BJ (cell line): ENCODE measurements around the gene MAML3. TPM values are rescaled to one million over a fixed set of nuclear protein-coding genes. Genes with fewer than 3 reads are reported as not detected.

Experiments used
- CTCF ChIA-PET: fragments of 350-600 bp; formaldehyde crosslinking; extraction: SDS; loops from one replicate; lab custom pipeline; 2021; ENCODE audit warnings: antibody characterized with exemption, inconsistent platforms; lab: Yijun Ruan, JAX
- POLR2A ChIA-PET: fragments of 300-600 bp; sonication (Branson Sonifier 250); formaldehyde crosslinking; extraction: SDS; loops from one replicate; lab custom pipeline; 2021; ENCODE audit warnings: antibody characterized with exemption; lab: Charles Lee
- DNase-seq: peaks from one replicate; pipeline ENCODE4 v3.0.0-alpha.2; 2011; ENCODE audit warnings: low read depth
- H3K27me3 ChIP-seq: 2 replicates; pipeline ENCODE4 v1.6.0; 2011; ENCODE audit warnings: low read length; ENCODE audit not compliant: control insufficient read depth, insufficient read depth
- H3K36me3 ChIP-seq: 2 replicates; pipeline ENCODE4 v1.5.1; 2011; ENCODE audit warnings: low read length; ENCODE audit not compliant: control insufficient read depth, insufficient read depth
- H3K4me3 ChIP-seq: 2 replicates; pipeline ENCODE4 v1.5.1; 2011; ENCODE audit warnings: low read depth, mild to moderate bottlenecking, control low read depth, low read length
- CTCF ChIP-seq: IDR thresholded peaks from 2 replicates; pipeline ENCODE4 v1.5.1; 2011; ENCODE audit warnings: low read depth, mild to moderate bottlenecking, control low read depth, inconsistent platforms, low read length, moderate library complexity; ENCODE audit not compliant: insufficient read depth
- polyA plus RNA-seq: library from polyadenylated mRNA; depleted of rRNA; stranded (reverse); fragments of >200 nt; gene quantifications from 2 replicates; pipeline ENCODE4 v1.2.3, GENCODE V29; 2011

MAML3 gene
- polyA plus RNA-seq, 1 experiment, result 1.6 TPM

GRCh38 chr4:139865537-139865936 is 288.4 kb downstream of the MAML3 start:
- DNase-seq, result no peak
- Histone ChIP-seq H3K27me3 (no peaks in the 10 kb centered on the region), H3K36me3 (no peaks in the 10 kb centered on the region), H3K4me3 (no peak overlapping the region)
- TF ChIP-seq CTCF, result no peak
- ChIA-PET CTCF (interaction anchor here (1.6 kb wide), 1 partner anchor 131 kb away, joined by 3 read pairs; no protein-coding TSS in a partner anchor), POLR2A (no interaction called here)

- no peak overlapping the region for H3K4me3 ChIP-seq
- TF ChIP-seq CTCF, result no peak
- no peak for DNase-seq
- ChIA-PET CTCF (no interaction called here), POLR2A (no interaction called here)
- H3K36me3 ChIP-seq, result no peaks in the 10 kb centered on the region
- H3K27me3 ChIP-seq, result no peaks in the 10 kb centered on the region
These were observed 290.5 kb downstream of the MAML3 start for GRCh38 chr4:139863531-139863930.

GRCh38 chr4:139861471-139861870 is 292.5 kb downstream of the MAML3 start:
- Histone ChIP-seq H3K4me3 (no peak overlapping the region), H3K27me3 (no peaks in the 10 kb centered on the region), H3K36me3 (no peaks in the 10 kb centered on the region)
- no peak for DNase-seq
- ChIA-PET POLR2A (no interaction called here), CTCF (interaction anchor here (0.9 to 1.5 kb wide), 2 partner anchors 204 to 392 kb away, joined by 3 to 4 read pairs; no protein-coding TSS in a partner anchor)
- TF ChIP-seq CTCF, result no peak

- no peaks in the 10 kb centered on the region for H3K36me3 ChIP-seq
These were observed 293.5 kb downstream of the MAML3 start for GRCh38 chr4:139860435-139861024.

GRCh38 chr4:139859876-139860275 is 294.1 kb downstream of the MAML3 start:
- ChIA-PET POLR2A (no interaction called here), CTCF (no interaction called here)
- Histone ChIP-seq H3K36me3 (no peaks in the 10 kb centered on the region), H3K4me3 (no peak overlapping the region), H3K27me3 (no peaks in the 10 kb centered on the region)
- TF ChIP-seq CTCF, result no peak
- DNase-seq, result no peak

More at GRCh38 chr4:139860435-139861024, 293.5 kb downstream of the MAML3 start:
- ChIA-PET POLR2A (no interaction called here), CTCF (no interaction called here)
- no peaks in the 10 kb centered on the region for H3K27me3 ChIP-seq
- no peak for TF ChIP-seq CTCF
- DNase-seq, result no peak
- H3K4me3 ChIP-seq, result no peak overlapping the region
